Endothelial cell of umbilical vein (primary cell): ENCODE data around the gene CACHD1. TPM values are rescaled to one million over a fixed set of nuclear protein-coding genes. Genes with fewer than 3 reads are reported as not detected.

Source experiments
- BruUV-seq: library from RNA; stranded (reverse); fragments of 400-500 nt; replicated peaks from 2 replicates; lab custom pipeline; 2021; lab: Mats Ljungman, UMichigan
- CTCF ChIA-PET: fragments of 300-600, 350-600 bp; sonication (Branson Sonifier 250); formaldehyde crosslinking; loops from one replicate; lab custom pipeline; 2021; ENCODE audit warnings: antibody characterized with exemption, inconsistent platforms; lab: Charles Lee
- POLR2A ChIA-PET: fragments of 300-600, 350-600 bp; sonication (Branson Sonifier 250); formaldehyde crosslinking; loops from one replicate; lab custom pipeline; 2021; ENCODE audit warnings: antibody characterized with exemption, inconsistent platforms; lab: Charles Lee
- DNase-seq: peaks from one replicate; pipeline ENCODE4 v3.0.0-alpha.2; 2011; ENCODE audit warnings: low read depth, low spot score
- FAIRE-seq: peaks from 2 replicates; lab custom pipeline; 2011; peaks lifted over from hg19 to GRCh38; lab: Jason Lieb, UNC
- H2AFZ ChIP-seq: 2 replicates; pipeline ENCODE4 v1.6.0; 2012; ENCODE audit warnings: low read depth, low read length, control low read depth, inconsistent platforms
- H3K27ac ChIP-seq: 2 replicates; pipeline ENCODE4 v1.5.1; 2011; ENCODE audit warnings: low read depth, mild to moderate bottlenecking, control low read depth, low read length, moderate library complexity; ENCODE audit not compliant: insufficient read depth
- H3K27me3 ChIP-seq, 2 experiments: 2 replicates each; pipeline versions ENCODE4 v1.6.0 to v1.6.1; 2011; ENCODE audit warnings: low read length in 2 of 2, mixed read lengths in 1 of 2; ENCODE audit not compliant: control insufficient read depth in 2 of 2, insufficient read depth in 2 of 2
- H3K36me3 ChIP-seq, 2 experiments: 2 replicates in 1 of 2; 3 replicates in 1 of 2; pipeline ENCODE4 v1.5.1; 2011; ENCODE audit warnings: low read length in 2 of 2, mild to moderate bottlenecking in 1 of 2, moderate library complexity in 1 of 2; ENCODE audit not compliant: control insufficient read depth in 2 of 2, insufficient read depth in 2 of 2; ENCODE audit errors: extremely low read depth in 1 of 2
- H3K4me1 ChIP-seq: 3 replicates; pipeline ENCODE4 v1.5.1; 2011; ENCODE audit warnings: mild to moderate bottlenecking, low read length; ENCODE audit not compliant: control insufficient read depth, insufficient read depth; ENCODE audit errors: extremely low read depth
- H3K4me2 ChIP-seq: 2 replicates; pipeline ENCODE4 v1.6.1; 2011; ENCODE audit warnings: low read length, control low read depth, mixed read lengths; ENCODE audit not compliant: insufficient read depth
- H3K4me3 ChIP-seq, 3 experiments: fragments of 200-600 bp in 1 of 3; sonication (generic), shearing (Covaris generic) in 1 of 3; replicated peaks in 1 of 3; 2 replicates each; pipeline ENCODE4 v1.5.1; 2011 to 2016; ENCODE audit warnings: control low read depth in 3 of 3, low read length in 3 of 3, mild to moderate bottlenecking in 2 of 3, inconsistent platforms in 1 of 3, low read depth in 1 of 3, moderate library complexity in 1 of 3; ENCODE audit not compliant: insufficient read depth in 1 of 3
- H3K79me2 ChIP-seq: 2 replicates; pipeline ENCODE4 v1.6.0; 2012; ENCODE audit warnings: low read length, inconsistent platforms; ENCODE audit not compliant: control insufficient read depth, insufficient read depth
- H3K9ac ChIP-seq: replicated peaks from 2 replicates; pipeline ENCODE3; 2011; ENCODE audit warnings: low read length, control low read depth; ENCODE audit not compliant: insufficient read depth; ENCODE audit errors: extremely low read depth
- H3K9me1 ChIP-seq: replicated peaks from 3 replicates; pipeline ENCODE4 v1.6.0; 2011; ENCODE audit warnings: mild to moderate bottlenecking, low read length; ENCODE audit not compliant: control insufficient read depth, insufficient read depth; ENCODE audit errors: extremely low read depth
- H3K9me3 ChIP-seq: replicated peaks from 2 replicates; pipeline ENCODE4 v1.5.1; 2012; ENCODE audit warnings: low read length, inconsistent platforms; ENCODE audit not compliant: control insufficient read depth, insufficient read depth
- H4K20me1 ChIP-seq: replicated peaks from 2 replicates; pipeline ENCODE3; 2011; ENCODE audit warnings: mild to moderate bottlenecking, low read length; ENCODE audit not compliant: control insufficient read depth, insufficient read depth; ENCODE audit errors: extremely low read depth
- EZH2 ChIP-seq: IDR thresholded peaks from 2 replicates; pipeline ENCODE4 v1.6.1; 2012; ENCODE audit warnings: borderline replicate concordance, low read depth, mild to moderate bottlenecking, moderate library complexity, low read length, inconsistent platforms; ENCODE audit not compliant: severe bottlenecking
- FOS ChIP-seq: IDR thresholded peaks from 2 replicates; pipeline ENCODE4 v1.6.1; 2011; ENCODE audit warnings: mild to moderate bottlenecking, low read length, moderate library complexity, borderline replicate concordance; ENCODE audit not compliant: insufficient read depth
- GATA2 ChIP-seq: IDR thresholded peaks from 2 replicates; pipeline ENCODE4 v1.7.0; 2011; ENCODE audit warnings: low read depth, mild to moderate bottlenecking, moderate library complexity, mixed read lengths, low read length; ENCODE audit not compliant: insufficient read length, insufficient read depth
- JUN ChIP-seq: IDR thresholded peaks from 2 replicates; pipeline ENCODE4 v1.6.1; 2011; ENCODE audit warnings: borderline replicate concordance, low read depth; ENCODE audit not compliant: insufficient read length, insufficient read depth
- POLR2A ChIP-seq: IDR thresholded peaks from 2 replicates; pipeline ENCODE4 v1.6.1; 2012; ENCODE audit warnings: low read depth, mild to moderate bottlenecking, control low read depth, low read length
- dilution Hi-C: fragments of 300-500 bp; cut with MboI; formaldehyde crosslinking; loops from one replicate; pipeline ENCODE4 v1.15.0; 2019; ENCODE audit warnings: low sequenced_read_pairs; ENCODE audit not compliant: extremely low pct_ligation_motif_present
- intact Hi-C: fragments of 100-400 bp; cut with micrococcal nuclease; formaldehyde crosslinking; loops from one replicate; pipeline ENCODE4 v1.10.0; 2022
- polyA plus RNA-seq, 4 experiments: library from polyadenylated mRNA; depleted of rRNA in 3 of 4; stranded (reverse) in 3 of 4; unstranded in 1 of 4; fragments of >200 nt; gene quantifications; 2 replicates each; pipeline versions ENCODE4 v1.2.1 to v1.2.3, GENCODE V29; 2011 to 2012; ENCODE audit warnings: missing spikeins in 1 of 4
- total RNA-seq: library from RNA; stranded (reverse); gene quantifications from 2 replicates; pipeline ENCODE4 v1.2.3, GENCODE V29; 2021

Gene CACHD1
- total and polyA plus RNA-seq, 2 donors (not counting 3 experiments of a cell fraction or from before 2014, with no cell fraction given): 3.6 to 9.3 TPM

GRCh38 chr1:64692911-64693310, 223.0 kb downstream of the CACHD1 start:
- Histone ChIP-seq H3K9ac (no peak overlapping the region), H3K4me1 (peaks cover 16% of the 10 kb centered on the region), H3K36me3 (no peaks in the 10 kb centered on the region), H3K9me1 (no peaks in the 10 kb centered on the region), H4K20me1 (no peaks in the 10 kb centered on the region), H3K27ac (no peak overlapping the region), H3K4me3 (no peak overlapping the region), H3K9me3 (no peaks in the 10 kb centered on the region), H3K27me3 (no peaks in the 10 kb centered on the region), H2AFZ (no peak overlapping the region), H3K79me2 (no peaks in the 10 kb centered on the region), H3K4me2 (no peak overlapping the region)
- DNase-seq: no peak
- dilution Hi-C loops (no loop called here), intact Hi-C loops (no loop called here)
- ChIA-PET POLR2A (no interaction called here), CTCF (interaction anchor here (0.8 to 3.6 kb wide), 3 partner anchors 53 to 382 kb away, joined by 3 to 14 read pairs (median 5); no protein-coding TSS in a partner anchor)
- TF ChIP-seq EZH2 (no peak), JUN (no peak)
- no TSS peak for BruUV-seq
- no peak for FAIRE-seq

GRCh38 chr1:64693406-64693805, 223.5 kb downstream of the CACHD1 start:
- ChIA-PET POLR2A (no interaction called here), CTCF (interaction anchor here (0.8 to 3.6 kb wide), 2 partner anchors 130 to 382 kb away, joined by 3 to 14 read pairs; no protein-coding TSS in a partner anchor)
- Histone ChIP-seq H3K4me2 (no peak overlapping the region), H3K9ac (no peak overlapping the region), H3K4me1 (peaks cover 11% of the 10 kb centered on the region), H3K36me3 (no peaks in the 10 kb centered on the region), H3K27ac (no peak overlapping the region), H3K9me3 (no peaks in the 10 kb centered on the region), H3K9me1 (no peaks in the 10 kb centered on the region), H3K27me3 (no peaks in the 10 kb centered on the region), H3K79me2 (no peaks in the 10 kb centered on the region), H4K20me1 (no peaks in the 10 kb centered on the region), H2AFZ (no peak overlapping the region), H3K4me3 (no peak overlapping the region)
- DNase-seq (no peak), FAIRE-seq (no peak)
- no peak for TF ChIP-seq JUN
- TF ChIP-seq POLR2A: no peak
- no peak for TF ChIP-seq EZH2
- no peak for TF ChIP-seq GATA2
- no peak for TF ChIP-seq FOS
- BruUV-seq: no TSS peak
- dilution Hi-C loops (no loop called here), intact Hi-C loops (no loop called here)
